K562 (cell line): ENCODE data around the gene MMEL1. TPM values are rescaled to one million over a fixed set of nuclear protein-coding genes. Genes with fewer than 3 reads are reported as not detected.

Experiments
- CBFA2T3 ChIP-seq: fragments of 450-650 bp; IDR thresholded peaks from 2 replicates; pipeline ENCODE4 v1.6.1; 2017
- CC2D1A ChIP-seq: fragments of 450-650 bp; IDR thresholded peaks from 2 replicates; pipeline ENCODE4 v1.6.1; 2017; ENCODE audit warnings: mild to moderate bottlenecking
- CHAMP1 ChIP-seq: fragments of 450-650 bp; IDR thresholded peaks from 2 replicates; pipeline ENCODE4 v1.6.1; 2016; ENCODE audit warnings: mild to moderate bottlenecking
- CREM ChIP-seq: IDR thresholded peaks from 2 replicates; pipeline ENCODE4 v1.6.1; 2014; ENCODE audit warnings: antibody characterized with exemption, low read depth
- CUX1 ChIP-seq: fragments of 200-800 bp; sonication (Bioruptor generic); IDR thresholded peaks from 2 replicates; pipeline ENCODE4 v1.6.1; 2016; ENCODE audit warnings: missing genetic modification characterization, missing compliant biosample characterization
- DMBX1 ChIP-seq: fragments of 250-450 bp; sonication (Bioruptor Pico); IDR thresholded peaks from 2 replicates; pipeline ENCODE4 v1.8.0; 2022; ENCODE audit warnings: inconsistent platforms, mild to moderate bottlenecking, moderate library complexity, borderline replicate concordance
- NFIX ChIP-seq: fragments of 250-450 bp; sonication (Bioruptor Pico); IDR thresholded peaks from 2 replicates; pipeline ENCODE4 v1.4.0; 2020; ENCODE audit warnings: low read depth, mild to moderate bottlenecking, moderate library complexity
- NR3C1 ChIP-seq: sonication (generic); formaldehyde crosslinking; IDR thresholded peaks from 2 replicates; pipeline ENCODE4 v1.8.1; 2022; ENCODE audit warnings: missing genetic modification reagents
- PRPF4 ChIP-seq: fragments of 200-400 bp; formaldehyde crosslinking; IDR thresholded peaks from one replicate; pipeline ENCODE4 v1.6.1; 2017; ENCODE audit warnings: low read length, low read depth, mild to moderate bottlenecking; ENCODE audit not compliant: insufficient read depth, poor library complexity, severe bottlenecking
- SRSF3 ChIP-seq: fragments of 200-400 bp; formaldehyde crosslinking; IDR thresholded peaks from 2 replicates; pipeline ENCODE4 v1.6.1; 2016; ENCODE audit warnings: mild to moderate bottlenecking, low read length, moderate library complexity; ENCODE audit not compliant: insufficient read depth
- ZNF24 ChIP-seq: fragments of 450-650 bp; IDR thresholded peaks from 2 replicates; pipeline ENCODE4 v1.6.1; 2016
- polyA plus RNA-seq, 8 experiments: library from polyadenylated mRNA; depleted of rRNA in 4 of 8; stranded (reverse) in 5 of 8; unstranded in 3 of 8; fragments of >200 nt; fragmentation: Nextera tagmentation in 2 of 8; fragmentation: Illumina TruSeq in 1 of 8; extraction: Ambion mirVana in 2 of 8; extraction: Trizol in 1 of 8; gene quantifications; 2 replicates each; pipeline versions ENCODE4 v1.2.1 to v1.2.3, GENCODE V29; 2011 to 2014; ENCODE audit warnings: inconsistent platforms in 1 of 8, missing spikeins in 1 of 8
- total RNA-seq, 7 experiments: library from RNA; depleted of rRNA in 6 of 7; stranded (reverse); fragments of >200 nt in 6 of 7; fragmentation: Illumina TruSeq in 2 of 7; extraction: Trizol in 2 of 7; gene quantifications; 2 replicates each; pipeline versions ENCODE4 v1.2.1 to v1.2.3, GENCODE V29; 2011 to 2021; ENCODE audit warnings: low replicate concordance in 1 of 7
- TF ChIP-seq, protein P1 (sequence below): fragments of 200-400 bp; formaldehyde crosslinking; IDR thresholded peaks from 2 replicates; pipeline ENCODE4 v1.6.1; 2017; ENCODE audit warnings: mild to moderate bottlenecking, low read depth, low read length, moderate library complexity
- TF ChIP-seq, protein P2 (sequence below), 2 experiments: fragments of 450-650 bp in 1 of 2; IDR thresholded peaks; 2 replicates each; pipeline ENCODE4 v1.6.1; 2011 to 2017; ENCODE audit warnings: low read depth in 2 of 2, antibody characterized with exemption in 1 of 2, borderline replicate concordance in 1 of 2, low read length in 1 of 2, mild to moderate bottlenecking in 1 of 2, mixed read lengths in 1 of 2; ENCODE audit not compliant: control insufficient read depth in 1 of 2

MMEL1 gene
- total and polyA plus RNA-seq, 9 of the 15 experiments (the other 6 are each of a cell fraction or from before 2014, with no cell fraction given) = not detected

GRCh38 chr1:2544093-2544874 lies 88.5 kb downstream of the MMEL1 start (continued):
- TF ChIP-seq, protein P1, sequence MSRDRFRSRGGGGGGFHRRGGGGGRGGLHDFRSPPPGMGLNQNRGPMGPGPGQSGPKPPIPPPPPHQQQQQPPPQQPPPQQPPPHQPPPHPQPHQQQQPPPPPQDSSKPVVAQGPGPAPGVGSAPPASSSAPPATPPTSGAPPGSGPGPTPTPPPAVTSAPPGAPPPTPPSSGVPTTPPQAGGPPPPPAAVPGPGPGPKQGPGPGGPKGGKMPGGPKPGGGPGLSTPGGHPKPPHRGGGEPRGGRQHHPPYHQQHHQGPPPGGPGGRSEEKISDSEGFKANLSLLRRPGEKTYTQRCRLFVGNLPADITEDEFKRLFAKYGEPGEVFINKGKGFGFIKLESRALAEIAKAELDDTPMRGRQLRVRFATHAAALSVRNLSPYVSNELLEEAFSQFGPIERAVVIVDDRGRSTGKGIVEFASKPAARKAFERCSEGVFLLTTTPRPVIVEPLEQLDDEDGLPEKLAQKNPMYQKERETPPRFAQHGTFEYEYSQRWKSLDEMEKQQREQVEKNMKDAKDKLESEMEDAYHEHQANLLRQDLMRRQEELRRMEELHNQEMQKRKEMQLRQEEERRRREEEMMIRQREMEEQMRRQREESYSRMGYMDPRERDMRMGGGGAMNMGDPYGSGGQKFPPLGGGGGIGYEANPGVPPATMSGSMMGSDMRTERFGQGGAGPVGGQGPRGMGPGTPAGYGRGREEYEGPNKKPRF = no peak
- no peak for TF ChIP-seq CC2D1A
- no peak for TF ChIP-seq SRSF3
- 0 out of 2 replicates have a peak, but pooled peaks have one; percentile 4 for TF ChIP-seq CREM
- TF ChIP-seq PRPF4 = no peak
- TF ChIP-seq, protein P2, sequence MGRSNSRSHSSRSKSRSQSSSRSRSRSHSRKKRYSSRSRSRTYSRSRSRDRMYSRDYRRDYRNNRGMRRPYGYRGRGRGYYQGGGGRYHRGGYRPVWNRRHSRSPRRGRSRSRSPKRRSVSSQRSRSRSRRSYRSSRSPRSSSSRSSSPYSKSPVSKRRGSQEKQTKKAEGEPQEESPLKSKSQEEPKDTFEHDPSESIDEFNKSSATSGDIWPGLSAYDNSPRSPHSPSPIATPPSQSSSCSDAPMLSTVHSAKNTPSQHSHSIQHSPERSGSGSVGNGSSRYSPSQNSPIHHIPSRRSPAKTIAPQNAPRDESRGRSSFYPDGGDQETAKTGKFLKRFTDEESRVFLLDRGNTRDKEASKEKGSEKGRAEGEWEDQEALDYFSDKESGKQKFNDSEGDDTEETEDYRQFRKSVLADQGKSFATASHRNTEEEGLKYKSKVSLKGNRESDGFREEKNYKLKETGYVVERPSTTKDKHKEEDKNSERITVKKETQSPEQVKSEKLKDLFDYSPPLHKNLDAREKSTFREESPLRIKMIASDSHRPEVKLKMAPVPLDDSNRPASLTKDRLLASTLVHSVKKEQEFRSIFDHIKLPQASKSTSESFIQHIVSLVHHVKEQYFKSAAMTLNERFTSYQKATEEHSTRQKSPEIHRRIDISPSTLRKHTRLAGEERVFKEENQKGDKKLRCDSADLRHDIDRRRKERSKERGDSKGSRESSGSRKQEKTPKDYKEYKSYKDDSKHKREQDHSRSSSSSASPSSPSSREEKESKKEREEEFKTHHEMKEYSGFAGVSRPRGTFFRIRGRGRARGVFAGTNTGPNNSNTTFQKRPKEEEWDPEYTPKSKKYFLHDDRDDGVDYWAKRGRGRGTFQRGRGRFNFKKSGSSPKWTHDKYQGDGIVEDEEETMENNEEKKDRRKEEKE (IDR thresholded peaks at IDR 0.05; ENCODE audit: borderline replicate concordance in 1 of 2, control insufficient read depth in 1 of 2, low read depth in 2 of 2, low read length in 1 of 2) = no peak
- TF ChIP-seq CHAMP1 = no peak
- no peak for TF ChIP-seq ZNF24
- TF ChIP-seq NR3C1 = no peak
- no peak for TF ChIP-seq DMBX1
- peak; percentile 51; the same call in 1 of the 2 replicates for TF ChIP-seq CBFA2T3
- TF ChIP-seq CUX1 = 0 out of 2 replicates have a peak, but pooled peaks have one; percentile 40
- no peak for TF ChIP-seq NFIX
